GM19025 (cell line): ENCODE results near the gene SLC49A3.
"Not testable (repeated sequence)": the region's sequence is repeated elsewhere in the genome, so short reads cannot be mapped to it uniquely, and the experiment has no call there.

ENCODE experiments used
- ATAC-seq: cut with Tn5 transposase; IDR thresholded peaks from one replicate; pipeline ENCODE4 v1.9.1; 2021; ENCODE audit warnings: mild to moderate bottlenecking, low read depth, moderate library complexity; ENCODE audit not compliant: unreplicated experiment

SLC49A3 gene

DNA sequence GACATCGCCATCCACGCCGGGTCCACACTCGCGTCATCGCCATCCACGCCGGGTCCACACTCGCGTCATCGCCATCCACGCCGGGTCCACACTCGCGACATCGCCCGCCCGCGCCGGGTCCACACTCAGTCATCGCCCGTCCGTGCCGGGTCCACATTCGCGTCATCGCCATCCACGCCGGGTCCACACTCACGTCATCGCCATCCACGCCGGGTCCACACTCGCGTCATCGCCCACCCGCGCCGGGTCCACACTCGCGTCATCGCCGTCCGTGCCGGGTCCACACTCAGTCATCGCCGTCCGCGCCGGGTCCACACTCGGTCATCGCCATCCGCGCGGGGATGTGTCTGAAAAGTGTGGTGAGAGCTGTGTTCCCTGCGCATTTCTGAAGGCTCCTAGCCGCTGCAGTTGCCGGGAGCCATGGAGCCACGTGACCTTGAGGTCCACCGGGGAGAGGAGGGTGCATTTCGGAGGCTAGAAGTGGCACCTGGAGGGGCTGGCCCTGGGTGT is 34.0 kb upstream of the SLC49A3 start:
- no peak for ATAC-seq

DNA sequence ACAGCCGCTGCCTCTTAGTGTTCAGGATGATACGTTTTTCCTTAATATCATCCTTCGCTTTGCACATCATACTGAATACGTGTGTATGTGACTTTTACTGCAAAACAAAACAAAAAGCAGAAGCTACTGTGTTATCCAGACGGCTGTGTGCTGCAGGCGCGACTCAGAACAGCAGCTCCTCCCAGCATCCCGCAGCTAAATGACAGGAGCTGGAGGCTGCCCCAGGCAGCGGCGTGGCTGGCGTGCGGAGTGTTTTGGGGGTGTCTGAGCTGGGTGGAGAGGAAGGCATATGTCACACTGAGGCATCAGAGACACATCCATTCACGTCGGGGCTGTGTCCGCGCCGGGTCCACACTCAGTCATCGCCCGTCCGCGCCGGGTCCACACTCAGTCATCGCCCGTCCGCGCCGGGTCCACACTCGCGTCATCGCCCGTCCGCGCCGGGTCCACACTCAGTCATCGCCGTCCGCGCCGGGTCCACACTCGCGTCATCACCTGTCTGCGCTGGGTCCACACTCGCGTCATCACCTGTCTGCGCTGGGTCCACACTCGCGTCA is 33.3 kb upstream of the SLC49A3 start:
- no peak for ATAC-seq

DNA sequence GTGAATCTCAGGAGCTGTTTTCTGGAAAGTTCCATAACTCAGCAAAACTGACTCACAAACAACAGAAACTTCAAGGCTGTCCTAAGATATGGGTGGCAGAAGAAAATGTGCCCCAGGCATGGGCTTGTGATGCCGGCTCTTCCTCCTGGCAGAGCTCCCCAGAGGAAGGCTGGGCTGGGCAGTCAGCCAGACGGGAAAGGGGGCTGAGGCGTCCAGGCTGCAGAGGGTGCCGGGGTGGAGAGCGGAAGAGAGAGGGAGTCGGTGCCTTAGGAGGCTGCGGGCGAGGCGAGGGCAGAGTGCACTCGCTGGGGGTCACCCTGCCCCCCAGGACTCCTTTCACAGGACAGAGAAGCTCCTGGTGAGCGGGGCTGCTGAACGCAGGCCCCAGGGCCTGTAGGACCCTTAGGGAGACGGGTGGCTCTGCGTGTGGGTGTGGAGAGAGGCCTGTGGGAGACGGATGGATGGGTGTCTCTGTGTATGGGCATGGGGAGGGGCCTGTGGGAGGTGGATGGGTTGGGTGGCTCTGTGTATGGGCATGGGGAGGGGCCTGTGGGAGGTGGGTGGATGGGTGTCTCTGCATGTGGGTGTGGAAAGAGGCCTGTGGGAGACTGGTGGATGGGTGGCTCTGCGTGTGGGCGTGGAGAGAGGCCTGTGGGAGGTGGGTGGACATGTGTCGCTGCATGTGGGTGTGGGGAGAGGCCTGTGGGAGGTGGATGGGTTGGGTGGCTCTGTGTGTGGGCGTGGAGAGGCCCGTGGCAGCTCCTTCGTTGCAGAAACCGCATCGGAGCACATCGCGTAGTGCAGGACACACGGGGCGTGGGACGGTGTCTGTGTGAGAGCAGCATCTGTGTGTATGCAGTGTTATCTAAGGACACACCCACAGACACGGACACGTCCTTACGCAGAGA is 32.6 kb upstream of the SLC49A3 start:
- ATAC-seq = no peak

DNA sequence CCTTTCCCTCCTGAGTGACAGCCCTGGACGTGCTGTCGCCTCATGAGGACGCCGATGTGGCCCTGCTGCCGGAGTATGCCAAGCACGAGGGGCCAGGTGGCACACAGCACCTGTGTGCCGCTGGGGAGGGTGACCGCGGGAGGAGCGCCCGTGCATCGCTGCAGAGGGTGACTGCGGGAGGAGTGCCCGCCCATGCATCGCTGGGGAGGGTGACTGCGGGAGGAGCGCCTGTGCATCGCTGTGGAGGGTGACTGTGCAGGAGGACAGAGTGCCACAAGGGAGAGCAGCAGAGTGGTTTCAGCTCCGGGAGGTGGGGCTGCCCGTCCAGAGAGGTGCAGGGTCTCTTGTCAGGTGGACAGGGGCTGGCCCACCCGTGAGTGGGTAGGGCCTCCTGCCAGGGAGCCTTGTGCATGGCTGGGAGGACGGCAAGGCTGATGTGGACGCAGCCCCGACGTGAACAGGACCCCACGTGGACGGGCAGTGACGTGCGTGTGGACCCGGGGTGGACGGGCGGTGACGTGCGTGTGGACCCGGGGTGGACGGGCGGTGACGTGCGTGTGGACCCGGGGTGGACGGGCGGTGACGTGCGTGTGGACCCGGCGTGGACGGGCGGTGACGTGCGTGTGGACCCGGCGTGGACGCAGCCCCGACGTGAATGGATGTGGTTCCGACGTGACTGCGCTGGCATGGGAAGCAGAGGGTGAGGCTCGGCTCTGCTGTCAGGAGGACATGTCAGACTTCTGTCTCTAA is 31.3 kb upstream of the SLC49A3 start:
- ATAC-seq = no peak

DNA sequence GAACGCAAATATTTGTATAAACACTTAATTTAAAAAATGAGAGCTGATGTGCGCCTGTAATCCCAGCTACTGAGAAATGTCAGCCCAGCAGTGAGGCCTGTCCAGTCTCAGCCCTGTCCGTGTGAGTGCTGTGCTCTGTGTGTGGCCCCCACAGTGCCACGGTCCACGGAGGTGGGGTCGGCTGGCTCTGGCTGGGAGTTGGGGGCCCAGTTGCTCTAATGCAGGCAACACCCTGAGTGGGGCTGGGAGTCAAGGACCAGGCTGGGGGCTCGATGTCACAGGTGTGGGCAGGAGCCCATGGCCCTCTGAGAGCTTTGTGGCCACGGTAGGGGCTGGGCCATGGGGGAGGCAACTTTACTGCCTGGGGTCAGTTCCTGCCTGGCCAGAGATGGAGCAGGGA is 29.5 kb upstream of the SLC49A3 start:
- ATAC-seq = no peak

DNA sequence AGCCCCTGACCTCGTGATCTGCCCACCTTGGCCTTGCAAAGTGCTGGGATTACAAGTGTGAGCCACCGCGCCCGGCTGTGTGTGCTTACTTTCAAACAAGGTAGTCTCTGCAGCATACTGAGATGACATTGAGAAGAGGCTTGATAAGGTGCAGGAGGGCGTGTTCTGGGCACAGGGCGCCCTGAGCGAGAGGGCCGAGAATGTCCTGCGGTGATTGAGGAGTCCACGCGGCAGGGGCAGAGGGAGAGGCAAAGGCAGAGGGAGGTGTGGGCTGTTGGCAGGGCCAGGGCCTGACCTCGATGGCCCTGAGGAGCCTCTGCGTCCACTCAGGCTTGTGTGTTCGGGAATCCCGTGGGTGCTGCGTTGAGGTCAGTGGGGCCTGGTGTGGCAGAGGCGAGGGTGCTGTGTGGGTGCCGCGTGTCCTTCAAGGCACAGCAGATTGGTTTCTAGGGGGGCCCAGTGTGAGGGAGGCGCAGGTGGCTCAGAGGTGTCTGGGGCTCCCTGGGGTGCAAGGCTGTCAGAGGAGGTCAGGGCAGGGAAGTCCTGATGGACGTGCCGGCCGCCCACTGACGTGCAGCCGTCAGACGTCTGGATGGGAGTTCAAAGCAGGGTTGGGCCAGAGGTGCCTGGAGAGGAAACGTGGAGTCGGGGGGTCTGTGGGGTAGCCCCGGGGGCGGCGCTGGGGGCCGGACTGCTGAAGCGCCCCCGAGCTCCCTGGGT is 28.8 kb upstream of the SLC49A3 start:
- no peak for ATAC-seq

DNA sequence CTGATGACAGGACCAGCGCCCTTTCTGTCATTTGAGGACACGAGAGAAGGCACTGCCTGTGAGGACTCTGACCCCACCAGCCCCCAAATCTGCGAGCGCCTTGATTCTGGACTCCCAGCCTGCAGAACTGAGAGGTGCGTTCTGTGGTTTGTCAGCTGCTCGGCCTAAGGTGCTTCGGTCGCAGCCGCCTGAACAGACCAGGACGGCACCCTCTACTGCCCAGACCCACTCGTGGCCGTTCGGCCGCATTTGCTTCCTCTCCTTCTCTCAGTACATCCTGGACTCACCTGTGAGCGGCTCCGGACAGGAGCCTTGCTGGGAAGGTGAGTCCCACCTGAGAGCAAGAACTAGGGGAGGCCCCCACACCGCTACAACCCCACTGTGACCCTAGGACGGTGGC is 25.1 kb upstream of the SLC49A3 start:
- no peak for ATAC-seq

DNA sequence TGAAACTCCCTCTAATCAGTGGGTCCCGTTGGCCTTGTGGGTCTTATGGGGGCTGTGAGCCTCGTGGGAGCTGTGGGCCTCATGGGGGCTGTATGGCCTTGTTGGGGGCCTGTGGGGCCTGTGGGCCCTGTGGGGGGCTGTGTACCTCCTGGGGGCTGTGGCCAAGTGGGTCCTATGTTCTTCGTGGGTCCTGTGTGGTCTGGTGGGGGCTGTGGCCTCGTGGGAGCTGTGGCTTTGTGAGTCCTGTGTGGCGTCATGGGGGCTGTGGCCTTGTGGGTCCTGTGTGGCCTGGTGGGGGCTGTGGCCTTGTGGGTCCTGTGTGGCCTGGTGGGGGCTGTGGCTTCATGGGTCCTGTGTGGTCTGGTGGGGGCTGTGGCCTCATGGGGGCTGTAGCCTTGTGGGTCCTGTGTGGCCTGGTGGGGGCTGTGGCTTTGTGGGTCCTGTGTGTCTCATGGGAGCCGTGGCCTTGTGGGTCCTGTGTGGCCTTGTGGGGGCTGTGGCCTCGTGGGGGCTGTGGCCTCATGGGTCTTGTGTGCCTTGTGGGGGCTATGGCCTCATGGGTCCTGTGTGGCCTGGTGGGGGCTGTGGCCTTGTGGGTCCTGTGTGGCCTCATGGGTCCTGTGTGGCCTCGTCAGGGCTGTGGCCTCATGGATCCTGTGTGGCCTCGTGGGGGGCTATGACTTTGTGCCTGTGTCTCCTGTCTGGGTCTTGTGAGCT is 24.1 kb upstream of the SLC49A3 start:
- ATAC-seq = no peak

DNA sequence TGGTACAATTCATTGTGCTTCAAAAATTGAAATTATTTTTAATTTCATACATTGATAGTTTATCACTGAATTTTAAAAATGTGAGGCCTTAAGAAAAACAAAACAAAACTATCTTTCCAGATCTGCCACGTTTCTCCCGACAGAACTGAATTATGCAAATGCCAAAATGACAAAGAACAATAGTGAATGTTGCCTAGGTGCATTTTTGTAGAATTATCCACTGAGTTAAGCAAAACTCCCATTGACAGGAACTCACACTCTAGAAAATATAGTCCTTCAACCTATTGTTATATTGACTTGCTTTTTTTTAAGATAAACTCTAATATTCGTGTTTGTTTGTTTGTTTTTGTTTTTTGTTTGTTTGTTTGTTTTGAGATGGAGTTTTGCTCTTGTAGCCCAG is 23.1 kb upstream of the SLC49A3 start:
- ATAC-seq = no peak

DNA sequence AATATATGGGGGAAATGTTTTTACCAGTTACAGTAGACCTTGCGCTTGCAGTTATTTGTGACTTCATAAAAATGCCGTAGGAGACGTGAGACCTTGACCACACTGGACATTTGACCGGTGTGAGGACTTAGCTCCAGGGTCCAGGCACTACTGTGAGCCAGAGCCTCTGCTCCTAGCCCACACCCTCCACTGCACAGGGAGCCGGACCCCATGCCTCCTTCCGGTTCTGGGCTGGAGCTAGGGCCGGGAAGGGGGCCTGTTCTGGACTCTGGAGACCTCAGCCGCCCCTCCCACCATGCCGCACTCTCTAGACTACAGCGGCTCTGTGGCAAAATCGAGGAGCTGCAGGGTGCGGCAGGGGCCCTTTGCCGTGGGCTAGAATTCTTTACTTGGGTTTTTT is 22.0 kb upstream of the SLC49A3 start:
- ATAC-seq = no peak

DNA sequence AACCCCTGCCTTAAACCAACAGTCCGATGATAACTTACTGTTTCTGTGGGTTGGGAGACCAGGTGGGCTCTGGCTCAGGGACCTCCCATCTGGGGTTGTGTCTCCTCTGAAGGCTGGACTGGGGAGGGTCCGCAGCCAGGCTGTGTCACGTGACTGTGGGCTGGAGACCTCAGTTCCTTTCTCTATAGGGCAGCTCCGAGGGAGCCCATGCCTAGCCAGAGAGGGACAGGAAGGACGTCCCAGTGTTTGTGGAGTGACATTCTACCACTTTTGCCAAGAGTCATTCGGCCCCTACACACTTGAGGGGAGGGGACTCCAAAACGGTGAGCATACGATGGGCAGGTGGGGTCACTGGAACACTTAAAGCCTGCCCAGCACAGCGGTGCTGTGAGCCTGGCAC is 21.2 kb upstream of the SLC49A3 start:
- ATAC-seq = no peak

DNA sequence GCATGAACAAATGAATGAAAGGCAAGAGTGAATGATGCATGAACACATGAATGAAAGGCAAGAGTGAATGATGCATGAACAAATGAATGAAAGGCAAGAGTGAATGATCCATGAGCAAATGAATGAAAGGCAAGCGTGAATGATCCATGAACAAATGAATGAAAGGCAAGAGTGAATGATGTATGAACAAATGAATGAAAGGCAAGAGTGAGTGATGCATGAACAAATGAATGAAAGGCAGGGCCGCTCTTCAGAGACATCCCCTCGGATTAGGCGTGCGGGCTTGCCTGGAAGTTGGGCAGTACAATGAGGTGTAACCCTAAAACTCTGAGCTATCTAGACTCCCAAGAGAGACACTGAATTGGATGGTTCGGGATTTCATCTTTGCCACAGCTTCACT is 20.4 kb upstream of the SLC49A3 start:
- ATAC-seq = no peak

DNA sequence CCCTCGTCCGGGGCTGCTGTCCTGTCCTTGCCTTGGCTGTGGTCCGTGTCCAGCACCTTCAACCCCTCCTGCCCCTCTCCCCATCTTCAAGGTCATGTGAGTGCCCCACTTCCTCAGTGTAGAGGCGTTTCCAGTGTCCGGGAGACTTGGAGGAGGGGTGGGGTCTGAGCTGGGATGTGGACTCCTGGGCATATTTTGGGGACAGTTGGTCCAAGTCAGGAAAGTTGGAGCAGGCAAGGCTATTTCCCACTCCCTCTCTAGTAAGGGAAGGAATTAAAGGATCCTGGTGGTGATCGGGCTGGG is 19.6 kb upstream of the SLC49A3 start:
- no peak for ATAC-seq

DNA sequence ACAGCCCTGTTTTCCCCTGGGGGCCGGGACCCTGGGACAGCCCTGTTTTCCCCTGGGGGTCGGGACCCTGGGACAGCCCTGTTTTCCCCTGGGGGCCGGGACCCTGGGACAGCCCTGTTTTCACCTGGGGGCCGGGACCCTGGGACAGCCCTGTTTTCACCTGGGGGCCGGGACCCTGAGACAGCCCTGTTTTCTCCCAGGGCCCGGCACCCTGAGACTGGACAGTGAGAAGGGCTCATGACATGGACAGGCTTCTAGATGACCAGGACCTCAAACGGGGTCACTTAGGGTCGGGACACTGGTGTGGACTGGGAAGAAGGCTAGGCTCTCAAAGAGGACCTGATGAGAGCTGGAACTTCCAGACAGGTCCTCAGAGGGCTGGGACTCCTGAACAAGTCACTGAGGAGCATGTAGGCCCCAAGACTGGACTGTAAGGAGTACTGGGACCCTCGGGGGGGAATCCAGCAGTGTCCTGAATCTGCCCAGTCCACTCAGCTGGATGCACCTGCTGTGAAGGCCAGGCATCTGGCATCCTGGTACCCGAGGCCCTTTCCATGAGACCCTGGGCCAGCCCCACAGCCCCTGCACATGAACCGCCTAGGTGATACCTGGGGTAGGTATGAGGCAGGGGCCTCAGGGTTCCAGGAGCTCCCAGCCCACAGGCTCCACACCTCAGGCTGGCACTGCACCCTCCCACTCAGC is 19.1 kb upstream of the SLC49A3 start:
- no peak for ATAC-seq

DNA sequence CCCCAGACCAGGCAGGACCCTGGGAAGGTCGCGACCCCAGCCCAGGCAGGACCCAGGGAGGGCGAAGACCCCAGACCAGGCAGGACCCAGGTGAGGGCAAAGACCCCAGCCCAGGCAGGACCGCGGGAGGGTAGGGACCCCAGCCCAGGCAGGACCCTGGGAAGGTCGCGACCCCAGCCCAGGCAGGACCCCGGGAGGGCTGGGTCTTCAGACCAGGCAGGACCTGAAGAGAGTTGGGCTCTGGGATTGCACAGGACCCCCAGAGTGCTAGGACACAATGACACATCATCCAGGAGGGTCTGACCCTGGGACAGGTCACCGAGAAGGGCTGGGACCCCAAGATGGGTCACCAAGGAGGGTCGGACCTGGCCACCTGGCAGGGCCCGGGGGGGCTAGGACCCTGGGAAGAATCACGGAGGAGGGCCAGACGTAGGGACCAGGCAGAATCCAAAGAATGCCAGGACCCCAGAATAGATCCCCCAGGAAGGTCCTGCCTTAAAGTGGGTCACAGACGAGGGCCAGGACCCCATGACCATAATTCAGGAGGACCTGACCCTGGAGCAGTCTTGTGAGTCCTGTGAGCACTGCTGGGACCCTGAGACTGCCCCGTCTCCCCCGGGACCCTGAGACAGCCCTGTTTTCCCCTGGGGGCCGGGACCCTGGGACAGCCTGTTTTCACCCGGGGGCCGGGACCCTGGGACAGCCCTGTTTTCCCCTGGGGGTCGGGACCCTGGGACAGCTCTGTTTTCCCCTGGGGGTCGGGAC is 18.1 kb upstream of the SLC49A3 start:
- no peak for ATAC-seq

DNA sequence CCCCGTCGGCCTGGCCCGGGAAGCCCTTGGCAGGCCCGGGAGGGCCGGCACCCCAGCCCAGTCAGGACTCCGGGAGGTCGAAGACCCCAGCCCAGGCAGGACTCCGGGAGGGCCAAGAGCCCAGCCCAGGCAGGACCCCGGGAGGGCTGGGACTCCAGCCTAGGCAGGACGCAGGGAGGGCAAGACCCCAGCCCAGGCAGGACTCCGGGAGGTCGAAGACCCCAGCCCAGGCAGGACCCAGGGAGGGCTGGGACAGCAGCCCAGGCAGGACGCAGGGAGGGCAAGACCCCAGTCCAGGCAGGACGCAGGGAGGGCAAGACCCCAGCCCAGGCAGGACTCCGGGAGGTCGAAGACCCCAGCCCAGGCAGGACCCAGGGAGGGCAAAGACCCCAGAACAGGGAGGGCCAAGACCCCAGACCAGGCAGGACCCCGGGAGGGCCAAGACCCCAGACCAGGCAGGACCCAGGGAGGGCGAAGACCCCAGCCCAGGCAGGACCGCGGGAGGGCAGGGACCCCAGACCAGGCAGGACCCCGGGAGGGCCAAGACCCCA is 17.2 kb upstream of the SLC49A3 start:
- ATAC-seq = not testable (repeated sequence)

DNA sequence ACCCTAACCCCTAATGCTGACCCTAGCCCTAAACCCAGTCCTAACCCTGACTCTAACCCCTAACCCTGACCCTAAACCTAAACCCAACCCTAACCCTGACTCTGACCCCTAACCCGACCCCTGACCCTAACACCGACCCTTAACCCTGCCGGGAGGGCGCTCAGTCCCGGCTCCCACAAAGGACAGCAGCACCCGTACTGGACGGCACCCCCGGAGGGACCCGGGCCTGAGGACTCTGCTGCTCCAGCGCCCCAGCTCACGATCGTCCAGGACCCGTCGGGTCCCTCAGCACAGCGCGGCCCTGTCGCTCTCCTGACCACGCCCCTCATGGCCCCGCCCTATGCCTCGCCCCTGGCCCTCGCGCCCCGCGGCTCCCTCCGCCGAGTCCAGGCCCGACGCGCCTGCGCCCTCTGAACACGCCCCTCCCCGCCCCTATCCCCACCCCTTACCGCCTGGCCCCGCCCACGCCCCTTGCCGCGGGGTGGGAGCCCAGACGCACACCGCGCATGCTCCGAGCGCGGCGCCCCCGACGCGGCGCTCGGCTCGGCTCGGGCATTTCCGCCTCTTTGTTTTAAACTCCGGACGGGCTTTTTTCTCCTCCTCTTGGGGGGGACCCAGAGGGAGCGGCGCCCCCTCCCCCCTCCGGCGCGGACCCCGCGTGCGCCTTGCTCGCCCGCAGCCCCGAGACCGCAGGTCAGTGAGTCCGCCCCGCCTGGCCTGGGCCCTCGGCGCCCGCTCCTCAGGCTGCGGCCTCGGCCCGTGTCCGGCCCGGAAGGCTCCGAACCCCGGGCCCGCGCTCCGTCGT is 16.5 kb upstream of the SLC49A3 start, which contains the start of gene PCGF3:
PCGF3 (plus strand) TSS at position 555 of the 805 bp plus-strand sequence. CDS start 27,849 bp downstream, outside the sequence.
- peak; percentile 94 for ATAC-seq

DNA sequence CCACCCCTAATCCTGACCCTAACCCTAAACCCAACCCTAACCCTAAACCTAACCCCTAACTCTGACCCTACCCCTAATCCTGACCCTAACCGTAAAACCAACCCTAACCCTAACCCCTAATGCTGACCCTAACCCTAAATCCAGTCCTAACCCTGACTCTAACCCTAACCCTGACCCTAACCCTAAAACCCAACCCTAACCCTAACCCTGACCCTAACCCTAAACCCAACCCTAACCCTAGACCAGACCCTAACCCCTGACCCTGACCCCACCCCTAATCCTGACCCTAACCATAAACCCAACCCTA is 16.0 kb upstream of the SLC49A3 start:
- no peak for ATAC-seq
